CD8-positive, alpha-beta memory T cell (primary cell): ENCODE data around the gene PHRF1. TPM values are rescaled to one million over a fixed set of nuclear protein-coding genes. Genes with fewer than 3 reads are reported as not detected.

Experiments used
- CTCF ChIA-PET: fragments of 350-600 bp; sonication (Branson Sonifier 250); formaldehyde crosslinking; loops from one replicate; lab custom pipeline; 2021; ENCODE audit warnings: antibody characterized with exemption; lab: Charles Lee
- POLR2A ChIA-PET: fragments of 350-600 bp; sonication (Branson Sonifier 250); formaldehyde crosslinking; loops from one replicate; lab custom pipeline; 2021; ENCODE audit warnings: antibody characterized with exemption; lab: Charles Lee
- DNase-seq, 5 donors: peaks; one replicate each; pipeline versions ENCODE4 v3.0.0 to v3.0.0-alpha.2; 2020 to 2022; ENCODE audit warnings: mixed read lengths in 1 of 5
- H3K27ac ChIP-seq: one replicate; pipeline ENCODE4 v1.7.0; 2013; ENCODE audit warnings: low read depth, mild to moderate bottlenecking, low read length, moderate library complexity
- H3K27me3 ChIP-seq: 2 replicates; pipeline ENCODE4 v1.7.0; 2013; ENCODE audit warnings: low read length, mild to moderate bottlenecking; ENCODE audit not compliant: insufficient read depth, poor library complexity, severe bottlenecking
- H3K36me3 ChIP-seq: 2 replicates; pipeline ENCODE4 v1.7.0; 2013; ENCODE audit warnings: mild to moderate bottlenecking, low read length, moderate library complexity; ENCODE audit not compliant: insufficient read depth
- H3K4me1 ChIP-seq: 2 replicates; pipeline ENCODE4 v1.7.0; 2013; ENCODE audit warnings: mild to moderate bottlenecking, low read length, moderate library complexity; ENCODE audit not compliant: insufficient read depth
- H3K4me3 ChIP-seq: 2 replicates; pipeline ENCODE4 v1.7.0; 2013; ENCODE audit warnings: mild to moderate bottlenecking, low read length
- H3K9me3 ChIP-seq: 2 replicates; pipeline ENCODE4 v1.7.0; 2013; ENCODE audit warnings: mild to moderate bottlenecking, low read length
- H3K27ac Mint-ChIP-seq, 8 donors: one replicate each; pipeline ENCODE4 v1.8.0; 2020 to 2021; ENCODE audit warnings: mixed read lengths in 8 of 8, mild to moderate bottlenecking in 6 of 8, inconsistent platforms in 3 of 8, moderate library complexity in 3 of 8
- H3K27me3 Mint-ChIP-seq, 2 donors: one replicate each; pipeline ENCODE4 v1.8.0; 2020 to 2021; ENCODE audit warnings: mixed read lengths in 2 of 2, mild to moderate bottlenecking in 1 of 2, moderate library complexity in 1 of 2
- H3K36me3 Mint-ChIP-seq, 3 donors: one replicate each; pipeline ENCODE4 v1.8.0; 2020 to 2021; ENCODE audit warnings: mixed read lengths in 3 of 3, inconsistent platforms in 1 of 3, mild to moderate bottlenecking in 1 of 3
- H3K4me1 Mint-ChIP-seq, 3 donors: one replicate each; pipeline ENCODE4 v1.8.0; 2020 to 2021; ENCODE audit warnings: mixed read lengths in 3 of 3, inconsistent platforms in 1 of 3, mild to moderate bottlenecking in 1 of 3
- H3K4me3 Mint-ChIP-seq, 7 donors: one replicate each; pipeline ENCODE4 v1.8.0; 2020 to 2021; ENCODE audit warnings: mixed read lengths in 7 of 7, mild to moderate bottlenecking in 6 of 7, moderate library complexity in 4 of 7, inconsistent platforms in 2 of 7
- H3K9me3 Mint-ChIP-seq, 5 donors: one replicate each; pipeline ENCODE4 v1.8.0; 2020 to 2022; ENCODE audit warnings: mixed read lengths in 5 of 5, mild to moderate bottlenecking in 3 of 5, moderate library complexity in 2 of 5, inconsistent platforms in 1 of 5
- polyA plus RNA-seq: library from polyadenylated mRNA; unstranded; fragments of 300-500 nt; fragmentation: Illumina TruSeq; gene quantifications from one replicate; pipeline ENCODE4 v1.2.3, GENCODE V29; 2021
- total RNA-seq, 2 experiments: library from RNA; stranded (reverse); gene quantifications; one replicate each; pipeline ENCODE4 v1.2.3, GENCODE V29; 2021

Gene PHRF1
- total and polyA plus RNA-seq, 3 experiments from 2014 or later = 17.7 to 49.8 (median 47.3) TPM

DNA sequence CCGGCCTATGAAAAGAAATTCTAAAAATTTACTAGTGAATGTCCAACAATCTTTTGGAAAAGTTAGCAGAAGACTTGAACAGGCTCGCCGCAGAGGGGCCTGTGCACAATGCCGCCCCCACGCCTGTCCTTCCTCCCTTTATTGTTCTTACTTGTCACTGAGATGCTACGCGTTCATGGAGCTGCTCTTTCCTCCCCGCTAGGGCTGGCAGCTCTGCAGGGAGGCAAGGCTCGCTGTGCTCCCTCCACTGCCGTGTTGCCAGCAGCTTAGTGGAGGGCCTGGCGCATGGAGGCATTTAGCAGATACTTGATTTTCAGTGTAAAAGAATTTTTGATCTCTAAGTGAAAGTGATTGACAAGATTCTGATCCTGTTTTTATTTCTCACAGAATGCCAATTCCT is 14.7 kb downstream of the PHRF1 start:
- no peaks in the 10 kb centered on the region for H3K27me3 ChIP-seq
- Mint-ChIP-seq H3K4me3 (no peak overlapping the region), H3K36me3 (peaks cover 0 to 90% (median 22%) of the 10 kb centered on the region in 3 donors), H3K4me1 (peaks cover 23 to 40% (median 35%) of the 10 kb centered on the region in 3 donors), H3K27me3 (no peaks in the 10 kb centered on the region), H3K9me3 (no peaks in the 10 kb centered on the region), H3K27ac (peak overlapping the region in 4 of 8 donors; percentile 6 to 64 (median 41))
- H3K4me1 ChIP-seq = peaks cover 22% of the 10 kb centered on the region
- H3K9me3 ChIP-seq = no peaks in the 10 kb centered on the region
- ChIA-PET CTCF (no interaction called here), POLR2A (interaction anchor here (0.8 to 1.0 kb wide), 2 partner anchors 15 to 21 kb away, joined by 3 to 4 read pairs; partner anchors contain the start of gene PHRF1)
- H3K27ac ChIP-seq = no peak overlapping the region
- no peak for DNase-seq
- H3K4me3 ChIP-seq = no peak overlapping the region
- H3K36me3 ChIP-seq = peaks cover 41% of the 10 kb centered on the region

GRCh38 chr11:592501-592900 is 16.2 kb downstream of the PHRF1 start:
- ChIA-PET CTCF (no interaction called here), POLR2A (no interaction called here)
- Mint-ChIP-seq H3K36me3 (peaks cover 0 to 90% (median 24%) of the 10 kb centered on the region in 3 donors), H3K27ac (peak overlapping the region in 1 of 8 donors; percentile 10), H3K4me3 (no peak overlapping the region), H3K27me3 (no peaks in the 10 kb centered on the region), H3K9me3 (no peaks in the 10 kb centered on the region), H3K4me1 (peaks cover 22 to 41% (median 32%) of the 10 kb centered on the region in 3 donors)
- Histone ChIP-seq H3K4me1 (peaks cover 13% of the 10 kb centered on the region), H3K9me3 (no peaks in the 10 kb centered on the region), H3K4me3 (no peak overlapping the region), H3K36me3 (peaks cover 46% of the 10 kb centered on the region), H3K27ac (no peak overlapping the region), H3K27me3 (no peaks in the 10 kb centered on the region)
- DNase-seq = no peak

GRCh38 chr11:592918-593317 is 16.6 kb downstream of the PHRF1 start:
- Histone ChIP-seq H3K27ac (no peak overlapping the region), H3K36me3 (peaks cover 46% of the 10 kb centered on the region), H3K9me3 (no peaks in the 10 kb centered on the region), H3K27me3 (no peaks in the 10 kb centered on the region), H3K4me3 (no peak overlapping the region), H3K4me1 (peaks cover 9% of the 10 kb centered on the region)
- H3K27me3 Mint-ChIP-seq = no peaks in the 10 kb centered on the region
- ChIA-PET POLR2A (no interaction called here), CTCF (no interaction called here)
- H3K4me3 Mint-ChIP-seq = no peak overlapping the region
- H3K36me3 Mint-ChIP-seq = peaks cover 0 to 88% (median 24%) of the 10 kb centered on the region in 3 donors
- H3K4me1 Mint-ChIP-seq = peaks cover 18 to 36% (median 28%) of the 10 kb centered on the region in 3 donors
- no peak for DNase-seq
- H3K27ac Mint-ChIP-seq = no peak overlapping the region
- no peaks in the 10 kb centered on the region for H3K9me3 Mint-ChIP-seq

GRCh38 chr11:593347-593746 is 17.1 kb downstream of the PHRF1 start:
- ChIA-PET POLR2A (no interaction called here), CTCF (no interaction called here)
- no peaks in the 10 kb centered on the region for H3K27me3 ChIP-seq
- H3K27ac ChIP-seq = no peak overlapping the region
- no peak for DNase-seq
- Mint-ChIP-seq H3K27me3 (no peaks in the 10 kb centered on the region), H3K27ac (peak overlapping the region in 1 of 8 donors; percentile 27), H3K36me3 (peaks cover 0 to 86% (median 22%) of the 10 kb centered on the region in 3 donors), H3K4me3 (no peak overlapping the region), H3K9me3 (no peaks in the 10 kb centered on the region), H3K4me1 (peaks cover 13 to 32% (median 24%) of the 10 kb centered on the region in 3 donors)
- peaks cover 46% of the 10 kb centered on the region for H3K36me3 ChIP-seq
- H3K9me3 ChIP-seq = no peaks in the 10 kb centered on the region
- no peak overlapping the region for H3K4me3 ChIP-seq
- peaks cover 5% of the 10 kb centered on the region for H3K4me1 ChIP-seq

DNA sequence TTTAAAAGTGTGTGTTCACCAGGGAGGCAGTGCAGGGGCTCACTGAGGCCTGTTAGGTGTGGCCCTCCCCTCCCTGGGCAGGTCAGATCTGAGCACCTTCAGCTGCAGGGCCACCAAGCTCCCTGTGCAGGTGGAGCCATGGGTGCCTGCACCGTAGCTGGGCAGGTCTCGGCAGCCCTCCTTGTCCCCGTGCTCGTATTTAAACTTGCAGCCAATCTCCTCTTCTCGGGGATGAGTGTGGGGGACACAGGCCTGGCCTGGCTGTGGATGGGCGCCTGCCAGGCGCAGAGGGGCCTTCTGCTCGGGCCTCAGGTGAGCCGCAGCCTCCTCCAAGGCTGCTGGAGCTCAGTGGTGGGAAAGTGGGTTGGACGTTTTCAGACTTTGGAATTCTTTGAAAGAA is 19.1 kb downstream of the PHRF1 start:
- H3K36me3 Mint-ChIP-seq = peaks cover 0 to 86% (median 17%) of the 10 kb centered on the region in 3 donors
- peaks cover 34% of the 10 kb centered on the region for H3K36me3 ChIP-seq
- CTCF ChIA-PET = no interaction called here

GRCh38 chr11:596374-596773 is 20.1 kb downstream of the PHRF1 start:
- ChIA-PET CTCF (no interaction called here), POLR2A (no interaction called here)
- H3K36me3 ChIP-seq = peaks cover 32% of the 10 kb centered on the region
- H3K27ac ChIP-seq = no peak overlapping the region
- Mint-ChIP-seq H3K36me3 (peaks cover 0 to 79% (median 18%) of the 10 kb centered on the region in 3 donors), H3K27me3 (no peaks in the 10 kb centered on the region), H3K27ac (peak overlapping the region in 6 of 8 donors; percentile 34 to 80 (median 54)), H3K4me1 (peaks cover 8 to 20% (median 9%) of the 10 kb centered on the region in 3 donors), H3K9me3 (no peaks in the 10 kb centered on the region), H3K4me3 (peak overlapping the region in 1 of 7 donors; percentile 59)
- DNase-seq = no peak
- H3K4me1 ChIP-seq = no peaks in the 10 kb centered on the region
- no peaks in the 10 kb centered on the region for H3K27me3 ChIP-seq
- no peak overlapping the region for H3K4me3 ChIP-seq
- no peaks in the 10 kb centered on the region for H3K9me3 ChIP-seq

More for the DNA sequence above, 19.1 kb downstream of the PHRF1 start:
- Histone ChIP-seq H3K4me1 (no peaks in the 10 kb centered on the region), H3K9me3 (no peaks in the 10 kb centered on the region), H3K27ac (no peak overlapping the region), H3K27me3 (no peaks in the 10 kb centered on the region), H3K4me3 (no peak overlapping the region)
- POLR2A ChIA-PET = no interaction called here
- Mint-ChIP-seq H3K27ac (no peak overlapping the region), H3K4me3 (no peak overlapping the region), H3K4me1 (peaks cover 8 to 20% (median 9%) of the 10 kb centered on the region in 3 donors), H3K27me3 (no peaks in the 10 kb centered on the region), H3K9me3 (no peaks in the 10 kb centered on the region)
- no peak for DNase-seq

DNA sequence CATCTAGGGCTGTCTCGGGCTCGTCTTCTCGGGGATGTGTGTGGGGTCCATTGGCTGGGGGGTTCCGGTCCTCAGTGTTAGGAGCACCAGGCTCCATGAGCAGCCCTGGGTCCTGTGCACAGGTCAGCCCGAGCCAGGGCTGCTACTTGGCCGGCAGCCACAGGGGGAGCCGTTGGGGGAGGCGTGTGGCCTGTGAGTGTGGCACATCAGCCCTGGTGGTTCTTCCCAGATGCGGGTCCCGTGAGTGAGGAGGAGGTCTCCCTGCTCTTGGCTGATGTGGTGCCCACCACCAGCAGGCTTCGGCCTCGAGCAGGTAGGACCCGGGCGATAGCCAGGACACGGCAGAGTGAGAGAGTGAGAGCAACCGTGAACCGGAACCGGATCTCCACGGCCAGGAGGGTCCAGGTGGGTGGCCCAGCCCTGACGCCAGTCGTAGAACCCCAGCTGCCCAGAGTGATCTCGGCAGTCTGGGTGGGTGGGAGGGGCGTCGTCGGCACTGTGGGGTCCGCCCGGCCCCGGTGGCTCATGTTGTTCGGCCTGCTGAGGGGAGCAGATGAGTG is 21.0 kb downstream of the PHRF1 start:
- Mint-ChIP-seq H3K27me3 (no peaks in the 10 kb centered on the region), H3K36me3 (peaks cover 0 to 81% (median 20%) of the 10 kb centered on the region in 3 donors), H3K9me3 (no peaks in the 10 kb centered on the region), H3K27ac (peak overlapping the region in 3 of 8 donors; percentile 29 to 93 (median 64)), H3K4me1 (peaks cover 8 to 20% (median 9%) of the 10 kb centered on the region in 3 donors), H3K4me3 (peak overlapping the region in 1 of 7 donors; percentile 32)
- H3K27me3 ChIP-seq = no peaks in the 10 kb centered on the region
- H3K4me3 ChIP-seq = no peak overlapping the region
- CTCF ChIA-PET = no interaction called here
- peaks cover 38% of the 10 kb centered on the region for H3K36me3 ChIP-seq
- POLR2A ChIA-PET = no interaction called here
- no peak overlapping the region for H3K27ac ChIP-seq
- H3K9me3 ChIP-seq = no peaks in the 10 kb centered on the region
- no peak for DNase-seq
- H3K4me1 ChIP-seq = no peaks in the 10 kb centered on the region

- peaks cover 31% of the 10 kb centered on the region for H3K36me3 ChIP-seq
- no peaks in the 10 kb centered on the region for H3K27me3 ChIP-seq
- ChIA-PET CTCF (no interaction called here), POLR2A (no interaction called here)
- Mint-ChIP-seq H3K9me3 (no peaks in the 10 kb centered on the region), H3K36me3 (peaks cover 0 to 77% (median 16%) of the 10 kb centered on the region in 3 donors), H3K27me3 (no peaks in the 10 kb centered on the region), H3K4me1 (peaks cover 8 to 20% (median 9%) of the 10 kb centered on the region in 3 donors), H3K4me3 (no peak overlapping the region), H3K27ac (peak overlapping the region in 1 of 8 donors; percentile 69)
- H3K4me1 ChIP-seq = no peaks in the 10 kb centered on the region
- no peak overlapping the region for H3K4me3 ChIP-seq
- no peaks in the 10 kb centered on the region for H3K9me3 ChIP-seq
- H3K27ac ChIP-seq = no peak overlapping the region
- no peak for DNase-seq
Observed at GRCh38 chr11:598005-598680, 21.9 kb downstream of the PHRF1 start.
